Heart right ventricle (tissue), 16 donors: ENCODE measurements around the gene PTP4A2. TPM values are rescaled to one million over a fixed set of nuclear protein-coding genes. Genes with fewer than 3 reads are reported as not detected.

Source experiments
- ATAC-seq, 8 donors: fragments of 200-7000 bp; cut with Tn5 transposase; one replicate each; pipeline ENCODE4 v1.9.1; 2020; ENCODE audit warnings: mild to moderate bottlenecking in 8 of 8, moderate library complexity in 8 of 8, moderate number of reproducible peaks in 1 of 8
- DNase-seq, 2 donors: peaks; one replicate each; pipeline ENCODE4 v3.0.0-alpha.2; 2020
- H3K27ac ChIP-seq, 10 donors: fragments of 200-600 bp; sonication (generic) in 2 of 10; one replicate each; pipeline versions ENCODE4 v1.5.0 to v1.8.0; 2020 to 2022; ENCODE audit warnings: mild to moderate bottlenecking in 3 of 10
- H3K27me3 ChIP-seq, 7 donors: fragments of 200-600 bp; one replicate each; pipeline ENCODE4 v1.8.0; 2021 to 2022; ENCODE audit warnings: mild to moderate bottlenecking in 2 of 7
- H3K36me3 ChIP-seq, 9 donors: fragments of 200-600 bp; sonication (generic) in 1 of 9; one replicate each; pipeline versions ENCODE4 v1.5.0 to v1.8.0; 2020 to 2022; ENCODE audit warnings: mild to moderate bottlenecking in 2 of 9
- H3K4me1 ChIP-seq, 9 donors: fragments of 200-600 bp; sonication (generic) in 1 of 9; one replicate each; pipeline versions ENCODE4 v1.5.0 to v1.8.0; 2020 to 2022; ENCODE audit warnings: mild to moderate bottlenecking in 4 of 9
- H3K4me3 ChIP-seq, 10 donors: fragments of 200-600 bp; sonication (generic) in 2 of 10; one replicate each; pipeline versions ENCODE4 v1.5.0 to v1.8.0; 2020 to 2022; ENCODE audit warnings: mild to moderate bottlenecking in 7 of 10, moderate library complexity in 2 of 10
- H3K9me3 ChIP-seq, 11 donors: fragments of 200-600 bp in 10 of 11; sonication (generic) in 2 of 11; one replicate each; pipeline versions ENCODE4 v1.5.0 to v1.8.0; 2013 to 2022; ENCODE audit warnings: mild to moderate bottlenecking in 2 of 11, control low read depth in 1 of 11, moderate library complexity in 1 of 11
- WGBS, 2 donors: extraction: QIAGEN DNeasy Blood & Tissue Kit; methylation state at CpG; one replicate each; pipeline ENCODE4 v1.1.7; 2013; ENCODE audit warnings: inconsistent platforms in 1 of 2; 5-methylcytosine and 5-hydroxymethylcytosine counted together
- intact Hi-C, 10 donors: fragments of 100-400 bp; cut with DNase I; formaldehyde crosslinking; loops; one replicate each; pipeline versions ENCODE4 v1.11.1 to v1.14.2; 2022
- polyA plus RNA-seq, 2 donors: library from polyadenylated mRNA; stranded (reverse); fragments of 200-250 nt; gene quantifications; one replicate each; pipeline ENCODE4 v1.2.3, GENCODE V29; 2013
- total RNA-seq, 10 donors: library from RNA; stranded (reverse); fragmentation: NEBNext Ultra II Directional in 3 of 10; extraction: Animal tissue kit (Norgen Biotek cat#: 25700) in 3 of 10; gene quantifications; one replicate each; pipeline versions ENCODE4 v1.2.1 to v1.2.4, GENCODE V29; 2021 to 2023
- TF ChIP-seq, protein P1 (sequence below), 9 donors: fragments of 200-600 bp; sonication (generic) in 2 of 9; IDR thresholded peaks; one replicate each; pipeline versions ENCODE4 v1.5.0 to v1.8.0; 2021 to 2022; ENCODE audit warnings: antibody characterized with exemption in 9 of 9, mild to moderate bottlenecking in 5 of 9, moderate library complexity in 1 of 9
- donor health status: Arrhythmogenic right ventricular cardiomyopathy.
- donor health status: ischemic (EF 13 %, LVEDD 7.1; RV severe dilation, severe dysfunction).
- donor health status: healthy with polysubstance abuse.
- donor health status: DM: no; HTN: yes; CAD: no.
- donor health status: DM: no; HTN: no; CAD: no.
- donor health status: ischemic (EF 25% LVEDD 6.9; RV normal size, moderate dysfunction).
- donor health status: ischemic (EF 25% LVEDD 5.7; RV mildly dilated, moderate dysfunction).
- donor health status: healthy.
- donor health status: DM: yes; HTN: yes; CAD: no.
- donor health status: Ischemic cardiomyopathy.
- donor health status: ischemic (EF 35%, LVEDD 5.7; RV mildly dilated, moderate dysfunction).
- donor health status: nonischemic (EF 11% LVEDD 7.7; RV severe dilation, severe dysfunction).
- donor health status: DM: yes; HTN: yes; CAD: no.
- donor health status: PGD.
- donor health status: ischemic (EF 29% LVEDD 5.4; RV normal size, mild dysfunction).
- donor health status: nonischemic (EF 23%, LVEDD 6.1; RV moderate dilation, normal function).

PTP4A2 gene
- total and polyA plus RNA-seq, 12 donors = 49.5 to 506 (median 223) TPM

DNA sequence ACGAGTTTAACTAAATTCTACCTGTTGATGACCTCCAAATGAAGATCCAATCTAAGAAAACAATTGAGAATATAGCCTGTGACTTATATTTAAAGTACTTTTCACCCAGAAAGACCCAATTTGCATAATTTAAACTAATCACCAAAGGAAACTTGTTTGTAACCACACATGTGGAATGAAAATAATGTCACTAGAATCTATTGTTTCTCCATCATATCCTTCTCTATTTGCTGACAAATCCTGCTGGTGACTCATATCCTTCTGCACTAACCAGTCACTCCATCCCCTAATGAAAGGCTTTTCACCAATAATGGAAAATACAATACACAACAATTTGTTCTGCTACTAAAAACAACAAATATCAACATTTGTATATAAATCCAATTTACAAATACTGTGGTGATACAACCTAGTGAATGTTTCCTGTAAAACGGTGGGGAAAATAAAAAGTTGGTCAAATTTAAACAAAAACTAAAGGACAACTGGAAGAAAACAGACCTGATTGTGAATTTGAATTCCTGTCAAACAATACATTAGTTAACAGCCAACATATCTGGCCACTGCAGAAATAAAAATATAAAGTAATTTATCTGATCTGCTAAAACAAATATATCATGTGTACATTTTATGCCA lies 6.5 kb downstream of the PTP4A2 start:
- Histone ChIP-seq H3K27ac (peak overlapping the region in 9 of 10 donors; percentile 9 to 97 (median 32)), H3K27me3 (no peaks in the 10 kb centered on the region), H3K4me1 (peaks cover 28 to 100% (median 99%) of the 10 kb centered on the region in 9 donors), H3K9me3 (no peaks in the 10 kb centered on the region), H3K4me3 (no peak overlapping the region), H3K36me3 (no peaks in the 10 kb centered on the region)
- no peak for DNase-seq
- 35 to 50% methylated on average over 2 of the region's 2 CpGs for WGBS, 2 donors
- intact Hi-C loops = no loop called here
- ATAC-seq = peak in 4 of 8 donors; percentile 23 to 72 (median 60)
- TF ChIP-seq, protein P1, sequence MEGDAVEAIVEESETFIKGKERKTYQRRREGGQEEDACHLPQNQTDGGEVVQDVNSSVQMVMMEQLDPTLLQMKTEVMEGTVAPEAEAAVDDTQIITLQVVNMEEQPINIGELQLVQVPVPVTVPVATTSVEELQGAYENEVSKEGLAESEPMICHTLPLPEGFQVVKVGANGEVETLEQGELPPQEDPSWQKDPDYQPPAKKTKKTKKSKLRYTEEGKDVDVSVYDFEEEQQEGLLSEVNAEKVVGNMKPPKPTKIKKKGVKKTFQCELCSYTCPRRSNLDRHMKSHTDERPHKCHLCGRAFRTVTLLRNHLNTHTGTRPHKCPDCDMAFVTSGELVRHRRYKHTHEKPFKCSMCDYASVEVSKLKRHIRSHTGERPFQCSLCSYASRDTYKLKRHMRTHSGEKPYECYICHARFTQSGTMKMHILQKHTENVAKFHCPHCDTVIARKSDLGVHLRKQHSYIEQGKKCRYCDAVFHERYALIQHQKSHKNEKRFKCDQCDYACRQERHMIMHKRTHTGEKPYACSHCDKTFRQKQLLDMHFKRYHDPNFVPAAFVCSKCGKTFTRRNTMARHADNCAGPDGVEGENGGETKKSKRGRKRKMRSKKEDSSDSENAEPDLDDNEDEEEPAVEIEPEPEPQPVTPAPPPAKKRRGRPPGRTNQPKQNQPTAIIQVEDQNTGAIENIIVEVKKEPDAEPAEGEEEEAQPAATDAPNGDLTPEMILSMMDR (IDR thresholded peaks at IDR 0.05) = no peak

- Histone ChIP-seq H3K36me3 (no peaks in the 10 kb centered on the region), H3K27ac (peak overlapping the region in 9 of 10 donors; percentile 9 to 97 (median 32)), H3K9me3 (no peaks in the 10 kb centered on the region), H3K27me3 (no peaks in the 10 kb centered on the region), H3K4me3 (peak overlapping the region in 1 of 10 donors; percentile 2), H3K4me1 (peaks cover 25 to 100% (median 99%) of the 10 kb centered on the region in 9 donors)
- ATAC-seq (no peak), DNase-seq (no peak)
- intact Hi-C loops = no loop called here
- TF ChIP-seq, protein P1 (IDR thresholded peaks at IDR 0.05) = no peak
- 53 to 54% methylated on average over 7 of the region's 7 CpGs for WGBS, 2 donors
Observed at GRCh38 chr1:31930836-31931592, 7.2 kb downstream of the PTP4A2 start.

DNA sequence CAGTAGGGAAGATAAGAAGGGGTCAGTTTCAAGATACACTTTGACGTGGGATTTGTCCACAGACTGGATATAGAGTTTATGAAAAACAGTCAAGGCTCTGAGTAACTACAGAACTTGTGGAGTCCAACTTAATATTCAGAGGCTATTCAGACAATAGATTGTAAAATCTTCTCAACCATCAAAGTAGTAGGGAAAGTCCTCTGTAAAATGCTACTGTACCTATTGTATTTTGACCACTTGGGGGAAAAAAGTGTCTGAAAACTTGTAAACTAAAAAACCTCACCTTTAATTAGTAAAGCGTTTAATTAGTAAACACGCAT lies 10.5 kb downstream of the PTP4A2 start:
- Histone ChIP-seq H3K27ac (peak overlapping the region in 3 of 10 donors; percentile 1 to 31 (median 8)), H3K27me3 (no peaks in the 10 kb centered on the region), H3K4me1 (peaks cover 25 to 98% (median 96%) of the 10 kb centered on the region in 9 donors), H3K9me3 (no peaks in the 10 kb centered on the region), H3K36me3 (no peaks in the 10 kb centered on the region), H3K4me3 (no peak overlapping the region)
- ATAC-seq = no peak
- DNase-seq = no peak
- WGBS, 2 donors = 52 to 81% methylated on average over 3 of the region's 3 CpGs
- TF ChIP-seq, protein P1 (IDR thresholded peaks at IDR 0.05) = no peak
- intact Hi-C loops = loop anchor here in 1 of 10 donors (5.0 kb wide), 1 partner anchor 35 kb away; no protein-coding TSS in a partner anchor

DNA sequence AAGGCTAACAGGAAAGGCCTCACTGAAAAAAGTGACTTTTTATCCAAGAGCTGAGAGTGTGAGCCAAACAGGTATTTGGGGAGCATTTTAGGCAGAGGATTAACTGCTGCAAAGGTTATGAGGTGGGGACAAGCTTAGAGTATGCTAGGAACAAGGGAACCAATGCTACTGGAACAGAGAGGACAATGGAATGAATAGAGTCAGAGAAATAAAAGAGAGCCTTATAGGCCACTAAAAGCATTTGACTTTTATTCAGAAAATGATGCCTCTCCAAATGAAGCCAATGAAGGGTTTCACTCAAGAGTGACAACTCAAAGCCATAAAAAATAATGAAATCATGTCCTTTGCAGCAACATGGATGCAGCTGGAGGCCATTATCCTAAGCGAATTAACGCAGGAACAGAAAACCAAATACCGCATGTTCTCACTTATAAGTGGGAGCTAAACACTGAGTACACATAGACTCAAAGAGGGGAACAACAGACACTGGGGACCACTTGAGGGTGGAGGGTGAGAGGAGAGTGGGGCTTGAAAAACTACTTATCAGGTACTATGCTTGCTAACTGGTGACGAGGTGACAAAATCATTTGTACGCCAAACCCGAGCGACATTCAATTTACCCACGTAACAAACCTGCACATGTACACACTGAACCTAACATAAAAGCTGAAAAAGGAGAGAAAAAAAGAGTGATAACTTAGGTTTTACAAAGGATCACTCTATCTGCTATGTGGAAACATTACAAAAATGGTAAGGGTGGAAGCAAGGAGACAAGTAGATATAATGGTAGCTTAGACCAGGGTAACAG lies 11.1 kb downstream of the PTP4A2 start:
- no peaks in the 10 kb centered on the region for H3K9me3 ChIP-seq
- peak overlapping the region in 5 of 10 donors; percentile 1 to 51 (median 8) for H3K27ac ChIP-seq
- WGBS, 2 donors = 69 to 74% methylated on average over 8 of the region's 8 CpGs
- intact Hi-C loops = loop anchor here in 1 of 10 donors (5.0 kb wide), 1 partner anchor 35 kb away; no protein-coding TSS in a partner anchor
- TF ChIP-seq, protein P1 (IDR thresholded peaks at IDR 0.05) = no peak
- H3K36me3 ChIP-seq = no peaks in the 10 kb centered on the region
- peaks cover 24 to 98% (median 96%) of the 10 kb centered on the region in 9 donors for H3K4me1 ChIP-seq
- DNase-seq (no peak), ATAC-seq (peak in 1 of 8 donors; percentile 21)
- no peaks in the 10 kb centered on the region for H3K27me3 ChIP-seq
- no peak overlapping the region for H3K4me3 ChIP-seq
